Measurements from ENCODE around the gene NECTIN1. TPM values are rescaled to one million over a fixed set of nuclear protein-coding genes. Genes with fewer than 3 reads are reported as not detected.

Gene NECTIN1
- total and polyA plus RNA-seq, 2 of the 13 experiments (the other 11 are each of a cell fraction or from before 2014, with no cell fraction given) = 3.9 to 7.3 TPM

- TF ChIP-seq ZNF816 (CRISPR knock-in tag; IDR thresholded peaks at IDR 0.05; ENCODE audit: borderline replicate concordance) (no peak), ZNF615 (CRISPR knock-in tag; IDR thresholded peaks at IDR 0.05; ENCODE audit: borderline replicate concordance) (no peak), KMT2B (CRISPR knock-in tag; IDR thresholded peaks at IDR 0.05) (no peak), HBP1 (CRISPR knock-in tag; IDR thresholded peaks at IDR 0.05; ENCODE audit: low read depth) (no peak), ZBTB21 (CRISPR knock-in tag; IDR thresholded peaks at IDR 0.05) (peak; percentile 60; the same call in 1 of the 2 replicates), ELF3 (CRISPR knock-in tag; IDR thresholded peaks at IDR 0.05) (peak; percentile 83), CERS6 (CRISPR knock-in tag; IDR thresholded peaks at IDR 0.05) (no peak), ZNF552 (CRISPR knock-in tag; IDR thresholded peaks at IDR 0.05; ENCODE audit: borderline replicate concordance) (no peak), HOXD1 (CRISPR knock-in tag; IDR thresholded peaks at IDR 0.05) (no peak), SNAPC2 (CRISPR knock-in tag; IDR thresholded peaks at IDR 0.05) (no peak)
- TF ChIP-seq, protein P1, sequence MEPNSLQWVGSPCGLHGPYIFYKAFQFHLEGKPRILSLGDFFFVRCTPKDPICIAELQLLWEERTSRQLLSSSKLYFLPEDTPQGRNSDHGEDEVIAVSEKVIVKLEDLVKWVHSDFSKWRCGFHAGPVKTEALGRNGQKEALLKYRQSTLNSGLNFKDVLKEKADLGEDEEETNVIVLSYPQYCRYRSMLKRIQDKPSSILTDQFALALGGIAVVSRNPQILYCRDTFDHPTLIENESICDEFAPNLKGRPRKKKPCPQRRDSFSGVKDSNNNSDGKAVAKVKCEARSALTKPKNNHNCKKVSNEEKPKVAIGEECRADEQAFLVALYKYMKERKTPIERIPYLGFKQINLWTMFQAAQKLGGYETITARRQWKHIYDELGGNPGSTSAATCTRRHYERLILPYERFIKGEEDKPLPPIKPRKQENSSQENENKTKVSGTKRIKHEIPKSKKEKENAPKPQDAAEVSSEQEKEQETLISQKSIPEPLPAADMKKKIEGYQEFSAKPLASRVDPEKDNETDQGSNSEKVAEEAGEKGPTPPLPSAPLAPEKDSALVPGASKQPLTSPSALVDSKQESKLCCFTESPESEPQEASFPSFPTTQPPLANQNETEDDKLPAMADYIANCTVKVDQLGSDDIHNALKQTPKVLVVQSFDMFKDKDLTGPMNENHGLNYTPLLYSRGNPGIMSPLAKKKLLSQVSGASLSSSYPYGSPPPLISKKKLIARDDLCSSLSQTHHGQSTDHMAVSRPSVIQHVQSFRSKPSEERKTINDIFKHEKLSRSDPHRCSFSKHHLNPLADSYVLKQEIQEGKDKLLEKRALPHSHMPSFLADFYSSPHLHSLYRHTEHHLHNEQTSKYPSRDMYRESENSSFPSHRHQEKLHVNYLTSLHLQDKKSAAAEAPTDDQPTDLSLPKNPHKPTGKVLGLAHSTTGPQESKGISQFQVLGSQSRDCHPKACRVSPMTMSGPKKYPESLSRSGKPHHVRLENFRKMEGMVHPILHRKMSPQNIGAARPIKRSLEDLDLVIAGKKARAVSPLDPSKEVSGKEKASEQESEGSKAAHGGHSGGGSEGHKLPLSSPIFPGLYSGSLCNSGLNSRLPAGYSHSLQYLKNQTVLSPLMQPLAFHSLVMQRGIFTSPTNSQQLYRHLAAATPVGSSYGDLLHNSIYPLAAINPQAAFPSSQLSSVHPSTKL (CRISPR knock-in tag; IDR thresholded peaks at IDR 0.05) = peak; percentile 56
- TF ChIP-seq, protein P2, sequence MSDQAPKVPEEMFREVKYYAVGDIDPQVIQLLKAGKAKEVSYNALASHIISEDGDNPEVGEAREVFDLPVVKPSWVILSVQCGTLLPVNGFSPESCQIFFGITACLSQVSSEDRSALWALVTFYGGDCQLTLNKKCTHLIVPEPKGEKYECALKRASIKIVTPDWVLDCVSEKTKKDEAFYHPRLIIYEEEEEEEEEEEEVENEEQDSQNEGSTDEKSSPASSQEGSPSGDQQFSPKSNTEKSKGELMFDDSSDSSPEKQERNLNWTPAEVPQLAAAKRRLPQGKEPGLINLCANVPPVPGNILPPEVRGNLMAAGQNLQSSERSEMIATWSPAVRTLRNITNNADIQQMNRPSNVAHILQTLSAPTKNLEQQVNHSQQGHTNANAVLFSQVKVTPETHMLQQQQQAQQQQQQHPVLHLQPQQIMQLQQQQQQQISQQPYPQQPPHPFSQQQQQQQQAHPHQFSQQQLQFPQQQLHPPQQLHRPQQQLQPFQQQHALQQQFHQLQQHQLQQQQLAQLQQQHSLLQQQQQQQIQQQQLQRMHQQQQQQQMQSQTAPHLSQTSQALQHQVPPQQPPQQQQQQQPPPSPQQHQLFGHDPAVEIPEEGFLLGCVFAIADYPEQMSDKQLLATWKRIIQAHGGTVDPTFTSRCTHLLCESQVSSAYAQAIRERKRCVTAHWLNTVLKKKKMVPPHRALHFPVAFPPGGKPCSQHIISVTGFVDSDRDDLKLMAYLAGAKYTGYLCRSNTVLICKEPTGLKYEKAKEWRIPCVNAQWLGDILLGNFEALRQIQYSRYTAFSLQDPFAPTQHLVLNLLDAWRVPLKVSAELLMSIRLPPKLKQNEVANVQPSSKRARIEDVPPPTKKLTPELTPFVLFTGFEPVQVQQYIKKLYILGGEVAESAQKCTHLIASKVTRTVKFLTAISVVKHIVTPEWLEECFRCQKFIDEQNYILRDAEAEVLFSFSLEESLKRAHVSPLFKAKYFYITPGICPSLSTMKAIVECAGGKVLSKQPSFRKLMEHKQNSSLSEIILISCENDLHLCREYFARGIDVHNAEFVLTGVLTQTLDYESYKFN (CRISPR knock-in tag; conservative IDR thresholded peaks at IDR 0.05) = peak; percentile 53
- TF ChIP-seq, protein P3, sequence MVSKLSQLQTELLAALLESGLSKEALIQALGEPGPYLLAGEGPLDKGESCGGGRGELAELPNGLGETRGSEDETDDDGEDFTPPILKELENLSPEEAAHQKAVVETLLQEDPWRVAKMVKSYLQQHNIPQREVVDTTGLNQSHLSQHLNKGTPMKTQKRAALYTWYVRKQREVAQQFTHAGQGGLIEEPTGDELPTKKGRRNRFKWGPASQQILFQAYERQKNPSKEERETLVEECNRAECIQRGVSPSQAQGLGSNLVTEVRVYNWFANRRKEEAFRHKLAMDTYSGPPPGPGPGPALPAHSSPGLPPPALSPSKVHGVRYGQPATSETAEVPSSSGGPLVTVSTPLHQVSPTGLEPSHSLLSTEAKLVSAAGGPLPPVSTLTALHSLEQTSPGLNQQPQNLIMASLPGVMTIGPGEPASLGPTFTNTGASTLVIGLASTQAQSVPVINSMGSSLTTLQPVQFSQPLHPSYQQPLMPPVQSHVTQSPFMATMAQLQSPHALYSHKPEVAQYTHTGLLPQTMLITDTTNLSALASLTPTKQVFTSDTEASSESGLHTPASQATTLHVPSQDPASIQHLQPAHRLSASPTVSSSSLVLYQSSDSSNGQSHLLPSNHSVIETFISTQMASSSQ (IDR thresholded peaks at IDR 0.05; ENCODE audit: low read depth) = peak; percentile 63
- TF ChIP-seq, protein P3 (CRISPR knock-in tag; IDR thresholded peaks at IDR 0.05; ENCODE audit: borderline replicate concordance) = no peak
Measured at GRCh38 chr11:119615003-119615881, 113.8 kb downstream of the NECTIN1 start (continued).

Measured in HepG2 (cell line).